ENCODE measurements around the gene RIPOR2. TPM values are rescaled to one million over a fixed set of nuclear protein-coding genes. Genes with fewer than 3 reads are reported as not detected.

The RIPOR2 gene
- total RNA-seq, 1 experiment from 2014 or later = 5.0 TPM

DNA sequence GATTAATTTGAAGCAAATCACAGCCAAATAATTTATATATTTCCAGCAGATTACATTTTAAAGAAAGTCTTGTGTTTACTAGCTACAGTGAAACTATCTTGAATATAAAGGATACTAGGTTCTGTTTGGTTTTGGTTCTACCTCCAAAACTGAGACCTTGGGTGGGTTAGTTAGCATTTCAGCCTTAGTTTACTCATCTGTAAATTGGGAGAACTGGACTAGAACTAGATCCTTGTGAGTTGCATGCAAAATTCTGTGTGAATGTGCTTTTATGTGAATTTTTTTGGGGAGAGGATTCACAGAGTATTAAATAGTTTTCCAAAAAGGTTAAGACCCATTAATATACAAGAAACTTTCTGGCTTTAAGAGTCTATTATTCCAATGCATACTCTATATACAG, 156.9 kb downstream of the RIPOR2 start:
- Histone ChIP-seq H2BK15ac (ENCODE audit: low read depth, low read length) (no peak overlapping the region), H4K91ac (ENCODE audit: insufficient read length, low read depth, low read length) (no peak overlapping the region), H4K5ac (ENCODE audit: insufficient read length, low read depth, low read length) (no peak overlapping the region), H2BK120ac (ENCODE audit: low read depth, low read length, poor library complexity, severe bottlenecking) (no peak overlapping the region), H3K14ac (ENCODE audit: insufficient read depth, low read length) (no peak overlapping the region), H3K9ac (ENCODE audit: extremely low read depth, insufficient read length, low read length) (no peak overlapping the region), H4K20me1 (ENCODE audit: control insufficient read depth, insufficient read depth, insufficient read length) (no peaks in the 10 kb centered on the region), H3K27me3 (ENCODE audit: insufficient read depth, low read length) (no peaks in the 10 kb centered on the region), H2BK20ac (ENCODE audit: low read depth, low read length, poor library complexity, severe bottlenecking) (no peak overlapping the region), H3K79me2 (ENCODE audit: insufficient read depth, low read length) (peaks cover 20% of the 10 kb centered on the region; the same call in 1 of the 2 replicates), H2BK12ac (ENCODE audit: insufficient read length, low read depth, low read length) (no peak overlapping the region), H2BK5ac (ENCODE audit: insufficient read length, low read length) (no peak overlapping the region), H4K8ac (replicated peaks; ENCODE audit: insufficient read length, low read depth, low read length) (no peak overlapping the region), H2AFZ (ENCODE audit: low read length) (no peak overlapping the region), H3K4me1 (ENCODE audit: insufficient read depth, low read length) (no peaks in the 10 kb centered on the region), H3K79me1 (ENCODE audit: insufficient read depth, low read depth, low read length, poor library complexity, severe bottlenecking) (peaks cover 3% of the 10 kb centered on the region), H2AK5ac (ENCODE audit: insufficient read length, low read length) (no peak overlapping the region), H3K56ac (ENCODE audit: insufficient read length, low read depth, low read length) (no peak overlapping the region), H3K23me2 (ENCODE audit: insufficient read length, low read depth, low read length, poor library complexity, severe bottlenecking) (peaks cover 11% of the 10 kb centered on the region), H3K18ac (ENCODE audit: insufficient read length, low read depth, low read length) (no peak overlapping the region), H3K9me3 (ENCODE audit: control insufficient read depth, low read depth, low read length) (no peaks in the 10 kb centered on the region), H3K23ac (ENCODE audit: insufficient read length, low read depth, low read length) (no peak overlapping the region), H3K4ac (ENCODE audit: low read depth, low read length) (no peak overlapping the region), H3K27ac (ENCODE audit: insufficient read length, low read depth, low read length) (no peak overlapping the region), H3T11ph (ENCODE audit: low read length) (no peak overlapping the region), H3K4me2 (ENCODE audit: insufficient read depth, insufficient read length, low read length) (no peak overlapping the region)
- no peak overlapping the region for H3K4me3 Mint-ChIP-seq
- H3K27me3 Mint-ChIP-seq (ENCODE audit: low read depth) = no peaks in the 10 kb centered on the region; the same call in 1 of the 2 replicates
- TF ChIP-seq, protein P1, sequence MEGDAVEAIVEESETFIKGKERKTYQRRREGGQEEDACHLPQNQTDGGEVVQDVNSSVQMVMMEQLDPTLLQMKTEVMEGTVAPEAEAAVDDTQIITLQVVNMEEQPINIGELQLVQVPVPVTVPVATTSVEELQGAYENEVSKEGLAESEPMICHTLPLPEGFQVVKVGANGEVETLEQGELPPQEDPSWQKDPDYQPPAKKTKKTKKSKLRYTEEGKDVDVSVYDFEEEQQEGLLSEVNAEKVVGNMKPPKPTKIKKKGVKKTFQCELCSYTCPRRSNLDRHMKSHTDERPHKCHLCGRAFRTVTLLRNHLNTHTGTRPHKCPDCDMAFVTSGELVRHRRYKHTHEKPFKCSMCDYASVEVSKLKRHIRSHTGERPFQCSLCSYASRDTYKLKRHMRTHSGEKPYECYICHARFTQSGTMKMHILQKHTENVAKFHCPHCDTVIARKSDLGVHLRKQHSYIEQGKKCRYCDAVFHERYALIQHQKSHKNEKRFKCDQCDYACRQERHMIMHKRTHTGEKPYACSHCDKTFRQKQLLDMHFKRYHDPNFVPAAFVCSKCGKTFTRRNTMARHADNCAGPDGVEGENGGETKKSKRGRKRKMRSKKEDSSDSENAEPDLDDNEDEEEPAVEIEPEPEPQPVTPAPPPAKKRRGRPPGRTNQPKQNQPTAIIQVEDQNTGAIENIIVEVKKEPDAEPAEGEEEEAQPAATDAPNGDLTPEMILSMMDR (conservative IDR thresholded peaks at IDR 0.05) = no peak
- no peaks in the 10 kb centered on the region for H3K9me3 Mint-ChIP-seq
- H3K36me3 Mint-ChIP-seq (ENCODE audit: insufficient read depth in 1 of 3, low read depth in 3 of 3) = peaks cover 19 to 64% (median 52%) of the 10 kb centered on the region in 3 experiments; a peak in 6 of 7 replicates
- H3K27ac Mint-ChIP-seq = no peak overlapping the region
- H3K4me1 Mint-ChIP-seq = peaks cover 14 to 16% of the 10 kb centered on the region in 2 experiments
- no peak for DNase-seq

Measured in H9 (cell line).